ENCODE data around the gene KDM4C.
A peak's percentile ranks its signal among the peaks of the same experiment; 100 is the strongest.
"Not testable (repeated sequence)": the region's sequence is repeated elsewhere in the genome, so short reads cannot be mapped to it uniquely, and the experiment has no call there.

The KDM4C gene

DNA sequence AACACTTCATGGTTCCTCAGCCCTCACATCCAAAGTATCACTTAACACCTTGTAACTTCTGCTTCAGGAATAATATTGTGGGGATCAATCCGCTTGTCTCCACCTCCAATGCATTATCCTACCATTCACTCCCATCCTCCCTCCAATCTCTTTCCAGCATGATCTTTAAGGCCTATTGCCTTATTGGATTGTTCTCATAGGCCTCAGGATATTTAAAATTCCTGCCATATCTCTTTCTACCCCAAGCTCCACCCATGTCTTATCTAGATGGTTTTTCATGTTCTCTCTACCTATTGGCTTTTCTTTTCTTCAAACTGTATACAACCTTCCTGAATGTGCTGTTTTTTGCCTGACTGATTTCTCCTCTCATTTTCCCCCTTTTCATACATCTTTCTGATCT lies 7.2 kb downstream of the KDM4C start:
- no peak for DNase-seq

- DNase-seq: no peak
Observed at GRCh38 chr9:6765396-6765795, 7.6 kb downstream of the KDM4C start.

DNA sequence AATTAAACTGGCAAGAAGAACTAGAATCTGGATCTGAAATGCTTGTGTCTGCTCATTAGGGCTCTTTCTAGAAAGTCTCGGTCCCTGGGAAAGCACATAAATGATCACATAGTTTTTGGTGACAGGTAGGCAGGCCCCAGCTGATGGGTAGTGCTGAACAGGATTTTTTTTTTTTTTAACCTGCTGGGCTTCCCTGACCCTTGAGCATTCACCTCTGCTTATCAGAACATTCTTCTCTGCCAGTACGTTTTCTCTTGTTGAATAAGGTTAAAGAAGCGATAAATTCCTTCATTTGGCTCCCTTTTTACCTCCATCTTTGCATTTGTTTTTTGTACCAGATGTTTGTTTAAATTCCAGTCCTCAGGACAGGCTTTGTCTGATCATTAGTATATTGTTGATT lies 8.8 kb downstream of the KDM4C start:
- no peak for DNase-seq

DNA sequence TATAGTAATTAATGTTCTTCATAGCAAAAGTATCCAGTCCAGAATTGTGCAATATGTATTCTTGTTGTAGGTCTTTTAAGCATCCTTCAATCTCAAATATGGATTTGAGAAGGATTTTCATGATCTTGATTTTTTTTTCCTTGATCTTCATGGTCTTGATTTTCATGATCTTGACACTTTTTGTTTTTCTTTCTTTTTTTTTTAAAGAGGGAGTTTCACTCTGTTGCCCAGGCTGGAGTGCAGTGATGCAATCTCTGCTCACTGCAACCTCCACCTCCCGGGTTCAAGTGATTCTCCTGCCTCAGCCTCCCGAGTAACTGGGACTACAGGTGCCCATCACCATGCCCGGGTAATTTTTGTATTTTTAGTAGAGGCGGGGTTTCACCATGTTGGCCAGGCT lies 10.8 kb downstream of the KDM4C start:
- not testable (repeated sequence) for DNase-seq

DNA sequence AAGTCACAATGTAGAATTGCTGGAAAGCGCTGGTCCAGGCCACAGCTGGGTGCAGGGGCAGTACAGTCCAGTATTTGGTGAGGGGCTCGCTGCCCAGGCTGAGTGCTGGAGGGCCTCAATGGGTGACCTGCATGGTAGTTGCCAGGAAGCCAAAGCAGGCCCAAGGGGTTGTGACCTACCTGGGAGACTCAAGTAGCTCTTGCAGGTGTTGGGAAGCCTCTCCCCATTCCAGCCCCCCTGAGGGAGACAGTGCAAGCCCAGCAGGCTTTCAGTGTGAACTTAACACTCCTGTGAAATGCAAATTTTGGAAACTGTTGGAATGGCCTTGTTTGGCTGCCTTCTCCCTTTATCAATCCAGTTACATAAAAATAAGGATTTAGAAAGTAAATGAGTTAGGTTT lies 13.9 kb downstream of the KDM4C start:
- no peak for DNase-seq

- peak; percentile 60 for DNase-seq
Observed at GRCh38 chr9:6777213-6777902, 19.6 kb downstream of the KDM4C start.

- DNase-seq: peak; percentile 83
Observed at GRCh38 chr9:6779417-6780241, 21.9 kb downstream of the KDM4C start.

- no peak for DNase-seq
Observed at GRCh38 chr9:6780690-6781089, 22.9 kb downstream of the KDM4C start.

GRCh38 chr9:6781476-6781875 lies 23.7 kb downstream of the KDM4C start:
- no peak for DNase-seq

DNA sequence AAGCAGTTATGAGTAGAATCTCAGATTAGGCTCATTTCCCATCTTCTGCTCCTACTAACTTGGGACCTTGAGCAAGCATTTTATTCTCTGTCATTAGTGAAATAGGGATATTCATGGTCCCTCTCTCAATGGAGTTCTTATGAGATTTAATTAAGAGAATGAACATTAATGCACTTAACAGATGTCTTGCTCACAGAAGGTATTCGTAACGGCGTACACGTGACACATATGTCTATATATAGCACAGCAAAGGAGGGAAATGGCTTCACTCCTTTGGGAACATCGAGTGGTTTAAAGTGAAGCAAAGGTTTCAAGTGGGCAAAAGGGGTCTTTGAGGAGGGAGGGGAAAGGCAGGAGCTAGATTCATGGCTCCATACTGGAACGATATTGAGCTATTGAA lies 24.6 kb downstream of the KDM4C start:
- no peak for DNase-seq

DNA sequence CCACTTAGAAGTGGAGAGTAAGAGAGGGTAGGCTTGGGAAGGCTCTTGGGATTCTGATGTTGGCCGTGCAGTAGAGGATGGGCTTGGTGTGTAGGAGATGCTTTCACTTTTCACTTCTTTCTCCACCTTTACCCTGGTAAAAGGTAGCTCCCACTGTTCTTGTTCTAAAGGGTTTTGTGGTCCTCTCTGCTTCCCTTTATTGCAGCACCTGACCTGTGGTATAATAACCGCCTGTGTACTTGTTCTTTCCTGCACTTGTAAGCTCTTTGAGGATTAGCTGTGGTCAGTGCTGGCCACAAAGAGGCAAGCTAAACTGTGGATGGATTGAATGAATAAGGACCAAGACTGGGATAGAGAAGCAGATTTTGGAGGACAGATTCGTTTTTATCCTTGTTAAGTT lies 25.2 kb downstream of the KDM4C start:
- DNase-seq: no peak

GRCh38 chr9:6783753-6784152 lies 26.0 kb downstream of the KDM4C start:
- DNase-seq: no peak

DNA sequence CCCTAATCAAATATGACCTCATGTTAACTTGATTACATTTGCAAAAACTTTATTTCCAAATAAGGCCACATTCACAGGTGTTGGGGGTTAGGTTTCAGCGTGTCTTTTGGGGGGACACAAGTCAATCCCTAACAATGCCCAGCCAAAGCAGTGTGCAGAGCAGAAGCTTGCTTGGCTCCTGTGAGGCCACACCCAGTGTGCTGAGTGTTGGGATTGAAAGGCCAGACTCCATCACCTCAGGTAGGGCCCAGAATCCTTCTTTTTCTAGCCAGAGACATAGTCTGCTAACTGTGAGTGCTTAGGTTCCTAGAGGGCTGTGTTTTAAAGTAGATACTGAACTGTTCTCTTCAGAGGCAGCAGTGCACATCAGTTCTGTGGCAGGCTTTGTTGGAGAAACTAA lies 27.9 kb downstream of the KDM4C start:
- DNase-seq: no peak

GRCh38 chr9:6787793-6788161 lies 30.0 kb downstream of the KDM4C start:
- DNase-seq: no peak

DNA sequence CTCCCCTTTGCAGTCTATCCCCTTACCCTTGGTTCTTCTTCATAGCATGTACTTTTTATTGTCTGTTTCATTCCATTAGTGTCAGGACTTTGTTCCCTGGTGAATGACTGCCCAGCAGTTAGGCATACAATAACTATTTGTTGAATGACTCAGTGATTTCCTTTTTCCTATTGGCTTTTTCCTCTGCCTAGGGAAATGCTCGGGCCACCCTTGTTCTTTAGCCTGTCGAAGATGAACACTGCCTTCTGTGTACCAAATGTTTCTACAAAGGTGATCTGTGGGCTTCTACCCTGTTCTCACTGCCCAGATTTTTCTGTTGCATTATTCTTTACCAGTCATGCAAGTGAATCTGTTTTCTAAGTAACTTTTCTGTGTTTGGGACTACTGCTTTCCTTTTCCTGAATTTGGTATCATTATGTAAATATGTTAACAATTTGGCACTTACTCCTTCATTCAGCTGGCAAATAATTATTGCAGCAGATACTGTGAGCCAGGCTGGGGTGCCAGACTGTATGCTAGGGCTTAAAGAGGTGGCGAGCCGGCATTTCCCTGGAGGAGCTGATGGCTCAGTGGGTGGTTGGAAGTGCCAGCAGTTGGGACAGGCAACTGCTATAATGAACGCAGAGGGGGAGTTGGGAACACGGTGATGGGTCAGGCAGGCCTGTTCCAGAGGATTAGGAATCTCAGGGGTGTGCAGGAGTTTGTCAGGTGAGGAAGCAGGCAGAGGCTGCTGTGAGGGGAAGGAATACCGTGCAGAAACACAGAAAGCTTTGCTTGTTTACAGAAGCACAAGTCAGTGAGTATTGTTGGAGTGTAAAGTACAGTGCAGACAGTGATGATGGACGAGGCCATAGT lies 30.6 kb downstream of the KDM4C start:
- no peak for DNase-seq

- not testable (repeated sequence) for DNase-seq
Observed at GRCh38 chr9:6789017-6789338, 31.2 kb downstream of the KDM4C start.

- no peak for DNase-seq
Observed at GRCh38 chr9:6790866-6791265, 33.1 kb downstream of the KDM4C start.

DNA sequence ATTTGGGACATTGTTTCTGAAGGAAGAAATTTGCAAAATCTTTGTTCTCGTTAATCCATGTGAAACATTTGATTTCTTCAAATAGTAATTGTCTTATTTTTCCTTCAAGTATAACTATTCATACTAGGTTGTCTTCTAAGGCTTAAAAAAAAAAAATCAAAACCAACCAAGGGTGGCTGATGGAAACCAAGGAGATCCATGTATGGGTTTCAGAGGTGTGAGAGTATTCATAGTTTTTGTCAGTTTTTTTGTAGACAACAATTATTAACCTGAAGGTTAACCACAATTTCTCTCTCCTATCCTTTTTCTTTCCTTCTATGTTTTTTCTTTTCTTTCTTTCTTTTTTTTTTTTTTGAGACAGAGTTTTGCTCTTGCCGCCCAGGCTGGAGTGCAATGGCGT lies 35.4 kb downstream of the KDM4C start:
- no peak for DNase-seq

- no peak for DNase-seq
Observed at GRCh38 chr9:6794936-6795335, 37.2 kb downstream of the KDM4C start.

GRCh38 chr9:6802926-6803325 lies 45.2 kb downstream of the KDM4C start:
- DNase-seq: no peak

DNA sequence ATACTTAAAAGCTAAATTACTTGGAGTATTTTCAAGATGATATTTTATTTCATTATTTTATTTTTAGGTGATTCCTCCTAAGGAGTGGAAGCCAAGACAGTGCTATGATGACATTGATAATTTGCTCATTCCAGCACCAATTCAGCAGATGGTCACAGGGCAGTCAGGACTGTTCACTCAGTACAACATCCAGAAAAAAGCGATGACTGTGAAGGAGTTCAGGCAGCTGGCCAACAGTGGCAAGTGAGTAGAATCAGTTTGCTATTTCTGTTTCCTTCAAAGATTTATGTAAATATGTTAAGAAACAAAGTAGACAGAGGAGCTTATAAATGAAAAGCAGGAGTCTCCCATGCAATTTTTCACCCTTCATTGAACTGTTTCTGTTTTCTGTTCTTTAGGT lies 47.8 kb downstream of the KDM4C start:
- peak; percentile 62 for DNase-seq

DNA sequence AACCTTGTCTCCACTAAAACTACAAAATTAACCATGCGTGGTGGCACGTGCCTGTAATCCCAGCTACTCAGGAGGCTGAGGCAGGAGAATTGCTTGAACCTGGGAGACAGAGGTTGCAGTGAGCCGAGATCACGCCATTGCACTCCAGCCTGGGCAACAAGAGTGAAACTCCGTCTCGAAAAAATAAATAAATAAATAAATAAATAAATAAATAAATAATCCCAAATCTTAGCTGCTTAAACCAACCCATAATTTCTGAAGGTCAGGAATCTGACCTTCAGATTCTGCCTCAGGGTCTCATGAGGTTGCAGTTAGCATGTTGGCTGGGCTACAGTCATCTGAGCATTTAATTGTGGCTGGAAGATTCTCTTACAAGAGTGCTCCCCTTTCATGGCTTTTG lies 48.5 kb downstream of the KDM4C start:
- DNase-seq: not testable (repeated sequence)

DNA sequence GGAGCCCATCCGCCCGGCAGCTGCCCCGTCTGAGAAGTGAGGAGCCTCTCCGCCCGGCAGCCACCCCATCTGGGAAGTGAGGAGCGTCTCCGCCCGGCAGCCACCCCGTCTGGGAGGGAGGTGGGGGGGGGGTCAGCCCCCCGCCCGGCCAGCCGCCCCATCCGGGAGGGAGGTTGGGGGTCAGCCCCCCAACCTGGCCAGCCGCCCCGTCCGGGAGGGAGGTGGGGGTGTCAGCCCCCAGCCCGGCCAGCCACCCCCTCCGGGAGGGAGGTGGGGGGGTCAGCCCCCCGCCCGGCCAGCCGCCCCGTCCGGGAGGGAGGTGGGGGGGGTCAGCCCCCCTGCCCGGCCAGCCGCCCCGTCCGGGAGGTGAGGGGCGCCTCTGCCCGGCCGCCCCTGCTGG lies 49.9 kb downstream of the KDM4C start:
- DNase-seq: not testable (repeated sequence)

DNA sequence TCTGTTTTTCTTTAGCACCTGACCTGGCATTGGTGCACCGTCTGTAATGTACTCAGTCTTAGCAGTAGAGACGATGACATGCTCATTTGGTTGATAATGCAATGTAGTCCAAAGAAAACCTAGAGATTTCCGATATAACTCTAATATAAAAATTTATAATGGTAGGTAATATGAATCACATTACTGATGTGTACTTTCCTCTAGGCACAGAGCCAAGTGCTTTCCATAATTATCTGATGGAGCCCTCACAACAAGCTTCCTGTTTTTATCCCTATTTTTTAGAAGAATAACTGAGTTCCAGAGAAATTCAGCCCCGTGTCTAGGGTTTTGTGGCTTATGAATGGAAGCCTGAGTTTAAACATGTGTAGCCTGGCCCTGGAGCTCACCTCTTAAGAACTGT lies 53.7 kb downstream of the KDM4C start:
- no peak for DNase-seq

Measured in hematopoietic multipotent progenitor cell treated with erythropoietin and hydrocortisone succinate and interleukin-3 and kit ligand, for 8 days (in vitro differentiated cells).